Measurements from ENCODE around the gene HDDC2.

Gene HDDC2

GRCh38 chr6:125307150-125307838, 5.5 kb upstream of the HDDC2 start:
- peak; percentile 43 for DNase-seq (ENCODE audit: low read depth)
- no peak overlapping the region for H3K4me3 ChIP-seq (ENCODE audit: low read length)
- TF ChIP-seq CTCF (conservative IDR thresholded peaks at IDR 0.05; ENCODE audit: low read depth, low read length) = no peak

DNA sequence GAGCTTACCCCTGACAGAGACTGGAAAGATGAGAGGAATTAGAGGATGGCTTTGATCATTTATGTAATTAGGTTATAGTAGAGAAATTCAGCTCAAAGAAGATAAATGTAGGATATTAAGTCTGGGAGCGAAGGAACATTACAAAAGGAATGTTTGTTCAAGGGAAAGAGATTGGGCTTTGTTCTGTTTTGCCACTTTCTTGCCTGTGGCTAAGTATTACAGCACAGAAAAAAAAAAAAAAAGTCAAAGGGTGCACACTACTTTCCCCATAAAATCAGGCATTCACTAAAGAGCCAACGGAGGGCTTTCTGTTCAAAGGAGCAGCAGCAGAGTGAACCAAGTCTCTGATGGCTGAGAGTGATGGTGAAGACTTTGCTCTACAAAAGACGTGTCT, 5.0 kb upstream of the HDDC2 start:
- no peak overlapping the region for H3K4me3 ChIP-seq (ENCODE audit: low read length)
- DNase-seq (ENCODE audit: low read depth) = no peak
- TF ChIP-seq CTCF (conservative IDR thresholded peaks at IDR 0.05; ENCODE audit: low read depth, low read length) = no peak

DNA sequence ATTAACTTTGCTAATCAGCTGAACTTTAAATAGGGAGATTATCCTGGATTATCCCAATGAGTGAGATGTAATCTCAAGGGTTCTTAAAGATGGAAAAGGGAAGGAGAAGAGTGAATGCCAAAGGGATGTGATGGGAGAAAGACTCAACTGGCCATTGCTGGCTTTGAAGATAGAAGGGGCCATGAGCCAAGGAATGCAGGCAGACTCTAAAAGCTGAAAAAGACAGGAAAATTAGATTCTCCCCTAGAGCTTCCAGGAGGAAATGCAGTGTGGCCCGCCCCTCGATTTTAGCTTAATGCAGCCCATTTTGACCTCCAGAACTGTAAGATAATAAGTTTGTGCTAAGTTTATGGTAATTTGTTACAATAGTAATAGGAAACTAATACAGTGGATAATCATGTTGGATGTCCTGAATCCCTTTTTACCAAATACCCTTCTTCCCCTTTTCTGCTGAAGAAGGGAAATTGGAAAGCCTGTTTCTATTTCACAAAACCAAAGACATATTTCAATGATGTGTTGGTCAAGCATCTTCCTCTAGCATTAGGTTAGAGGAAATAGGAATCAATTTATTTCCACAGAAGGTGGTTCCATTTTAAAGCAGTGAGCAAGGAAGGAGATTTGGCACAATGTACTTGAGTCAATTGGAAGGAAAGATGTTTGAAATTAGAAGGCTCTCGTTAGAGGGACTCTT, 3.3 kb upstream of the HDDC2 start:
- H3K4me3 ChIP-seq (ENCODE audit: low read length) = no peak overlapping the region

GRCh38 chr6:125303512-125303854, 1.7 kb upstream of the HDDC2 start:
- no peak for TF ChIP-seq CTCF (conservative IDR thresholded peaks at IDR 0.05; ENCODE audit: low read depth, low read length)
- DNase-seq (ENCODE audit: low read depth) = no peak
- no peak overlapping the region for H3K4me3 ChIP-seq (ENCODE audit: low read length)

More for the DNA sequence above, 3.3 kb upstream of the HDDC2 start:
- DNase-seq (ENCODE audit: low read depth) = no peak
- TF ChIP-seq CTCF (conservative IDR thresholded peaks at IDR 0.05; ENCODE audit: low read depth, low read length) = peak; percentile 5

DNA sequence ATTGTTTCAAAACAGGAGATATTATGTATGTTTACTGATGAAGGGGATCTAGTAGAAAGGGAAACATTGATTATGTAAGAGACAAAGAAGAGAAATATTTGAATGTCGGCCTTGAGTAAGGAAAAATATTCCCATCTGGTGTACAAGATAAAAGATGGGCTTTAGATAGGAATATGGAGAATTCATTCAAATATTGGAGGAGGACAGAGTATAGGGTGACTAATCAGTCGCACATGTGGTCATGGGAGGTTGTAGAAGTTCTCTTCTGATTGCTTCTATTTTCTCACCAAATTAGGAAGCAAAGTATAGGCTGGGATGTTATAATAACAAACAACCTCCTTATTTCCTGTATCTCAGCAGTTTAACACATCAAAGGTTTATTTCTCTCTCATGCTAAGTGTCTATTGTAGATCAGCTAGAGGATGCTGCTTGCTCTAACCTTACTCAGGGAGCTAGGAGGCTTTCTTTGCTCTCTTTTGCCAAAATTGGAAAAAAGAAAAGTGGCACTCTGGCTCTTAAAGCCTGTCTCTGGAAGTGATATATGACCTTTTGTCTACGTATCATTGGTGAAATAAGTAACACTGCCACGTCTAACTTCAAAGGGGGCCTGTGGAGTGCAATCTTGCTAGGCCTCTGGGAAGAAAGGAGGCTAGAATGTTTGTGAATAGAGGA, 1.2 kb upstream of the HDDC2 start:
- no peak overlapping the region for H3K4me3 ChIP-seq (ENCODE audit: low read length)
- TF ChIP-seq CTCF (conservative IDR thresholded peaks at IDR 0.05; ENCODE audit: low read depth, low read length) = no peak
- no peak for DNase-seq (ENCODE audit: low read depth)

- H3K4me3 ChIP-seq (ENCODE audit: low read length) = peak overlapping the region; percentile 71
- no peak for TF ChIP-seq CTCF (conservative IDR thresholded peaks at IDR 0.05; ENCODE audit: low read depth, low read length)
- DNase-seq (ENCODE audit: low read depth) = no peak
These were observed 754 bp downstream of the HDDC2 start for GRCh38 chr6:125300992-125301434.
